AG10803 (cell line): Measurements from ENCODE around the gene PCDHGA9.

Experiments
- DNase-seq: peaks from one replicate; pipeline ENCODE4 v3.0.0; 2010; ENCODE audit warnings: low read depth
- H3K4me3 ChIP-seq: 2 replicates; pipeline ENCODE4 v1.5.1; 2011; ENCODE audit warnings: mild to moderate bottlenecking, low read length, control low read depth
- CTCF ChIP-seq: conservative IDR thresholded peaks from 2 replicates; pipeline ENCODE4 v1.5.1; 2011; ENCODE audit warnings: mild to moderate bottlenecking, low read length, control low read depth, inconsistent platforms

PCDHGA9 gene

GRCh38 chr5:141397756-141398551, 4.6 kb upstream of the PCDHGA9 start, which contains the start of gene PCDHGB5:
TSS of gene PCDHGB5 (plus strand) at chr5:141397947. CDS start at chr5:141398128, 181 bp downstream.
- DNase-seq, result peak; percentile 55
- TF ChIP-seq CTCF, result peak; percentile 62
- peak within 1 kb of the TSS; percentile 53 for H3K4me3 ChIP-seq

DNA sequence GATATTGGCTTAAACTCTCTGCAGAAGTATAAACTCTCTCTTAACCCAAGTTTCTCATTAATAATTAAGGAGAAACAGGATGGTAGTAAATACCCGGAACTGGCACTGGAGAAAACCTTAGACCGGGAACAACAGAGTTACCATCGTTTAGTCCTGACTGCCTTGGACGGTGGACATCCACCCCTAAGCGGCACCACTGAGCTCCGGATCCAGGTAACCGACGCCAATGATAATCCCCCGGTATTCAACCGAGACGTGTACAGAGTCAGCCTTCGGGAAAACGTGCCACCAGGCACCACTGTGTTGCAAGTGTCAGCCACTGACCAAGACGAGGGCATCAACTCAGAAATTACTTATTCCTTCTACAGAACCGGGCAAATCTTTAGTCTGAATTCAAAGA, 4.0 kb upstream of the PCDHGA9 start:
- no peak for TF ChIP-seq CTCF
- no peak for DNase-seq
- peak overlapping the region; percentile 17; the same call in 1 of the 2 replicates for H3K4me3 ChIP-seq

GRCh38 chr5:141399555-141400258, 2.9 kb upstream of the PCDHGA9 start:
- DNase-seq, result no peak
- TF ChIP-seq CTCF, result no peak
- H3K4me3 ChIP-seq, result peak overlapping the region; percentile 22

GRCh38 chr5:141403387-141403786, 809 bp downstream of the PCDHGA9 start:
- no peak for TF ChIP-seq CTCF
- no peak for DNase-seq
- no peak overlapping the region for H3K4me3 ChIP-seq

GRCh38 chr5:141407790-141408505, 5.4 kb downstream of the PCDHGA9 start, which contains the start of gene PCDHGB6:
TSS of gene PCDHGB6 (plus strand) at chr5:141408021. CDS start at chr5:141408203, 182 bp downstream.
- DNase-seq, result peak; percentile 37

More at GRCh38 chr5:141407790-141408505, 5.4 kb downstream of the PCDHGA9 start, which contains the start of gene PCDHGB6:
- peak; percentile 59 for TF ChIP-seq CTCF
- peak within 1 kb of the TSS; percentile 45 for H3K4me3 ChIP-seq
